HCT116 (cell line): ENCODE results near the gene ZNF398. TPM values are rescaled to one million over a fixed set of nuclear protein-coding genes. Genes with fewer than 3 reads are reported as not detected.

Source experiments
- ATAC-seq: fragments of 200-7000 bp; cut with Tn5 transposase; 2 replicates; pipeline ENCODE4 v1.9.1; 2020; ENCODE audit warnings: mild to moderate bottlenecking, moderate library complexity
- BruUV-seq: library from RNA; stranded (reverse); fragments of 400-500 nt; replicated peaks from 2 replicates; lab custom pipeline; 2021; lab: Mats Ljungman, UMichigan
- CTCF ChIA-PET: fragments of 300-600 bp; sonication (Branson Sonifier 250); formaldehyde crosslinking; loops from one replicate; lab custom pipeline; 2021; ENCODE audit warnings: antibody characterized with exemption; lab: Charles Lee
- POLR2A ChIA-PET: fragments of 300-600, 350-600 bp; sonication (Branson Sonifier 250); formaldehyde crosslinking; loops from one replicate; lab custom pipeline; 2021; ENCODE audit warnings: antibody characterized with exemption; lab: Charles Lee
- RAD21 ChIA-PET, 2 experiments: fragments of 300-600 bp; sonication (Branson Sonifier 250); formaldehyde crosslinking; loops; one replicate each; lab custom pipeline; 2023; ENCODE audit warnings: low total read pairs in 2 of 2; ENCODE audit not compliant: uncharacterized antibody in 2 of 2, unreplicated experiment in 2 of 2, low non-redundant PET in 1 of 2; lab: Charles Lee
- DNase-seq: peaks from one replicate; pipeline ENCODE4 v3.0.0-alpha.2; 2010; ENCODE audit warnings: low read depth, low spot score
- H2AFZ ChIP-seq: fragments of 200-600 bp; shearing (Covaris generic), sonication (generic); 2 replicates; pipeline ENCODE4 v1.6.1; 2017; ENCODE audit warnings: low read depth, mixed run types, mixed read lengths, antibody characterized with exemption, low read length; ENCODE audit not compliant: poor library complexity, severe bottlenecking
- H3K27ac ChIP-seq: 2 replicates; pipeline ENCODE4 v1.5.1; 2012; ENCODE audit warnings: low read depth, low read length
- H3K27me3 ChIP-seq: fragments of 200-600 bp; sonication (generic); 2 replicates; pipeline ENCODE4 v1.6.1; 2016; ENCODE audit warnings: mixed run types, low read length, mixed read lengths; ENCODE audit not compliant: insufficient read depth
- H3K36me3 ChIP-seq, 2 experiments: fragments of 200-500 bp in 1 of 2; fragments of 200-600 bp in 1 of 2; sonication (Bioruptor generic) in 1 of 2; sonication (generic) in 1 of 2; 2 replicates each; pipeline versions ENCODE4 v1.5.1 to v1.6.1; 2014 to 2016; ENCODE audit warnings: low read length in 2 of 2, inconsistent platforms in 1 of 2, mixed read lengths in 1 of 2, mixed run types in 1 of 2; ENCODE audit not compliant: insufficient read depth in 2 of 2, control insufficient read depth in 1 of 2
- H3K4me1 ChIP-seq, 2 experiments: fragments of 200-600 bp in 1 of 2; sonication (generic) in 1 of 2; 2 replicates each; pipeline versions ENCODE4 v1.5.1 to v1.6.1; 2012 to 2017; ENCODE audit warnings: low read length in 2 of 2, inconsistent platforms in 1 of 2, mild to moderate bottlenecking in 1 of 2, mixed read lengths in 1 of 2, mixed run types in 1 of 2, moderate library complexity in 1 of 2; ENCODE audit not compliant: insufficient read depth in 2 of 2, control insufficient read depth in 1 of 2
- H3K4me2 ChIP-seq: fragments of 200-600 bp; sonication (generic); 2 replicates; pipeline ENCODE4 v1.6.1; 2017; ENCODE audit warnings: mixed run types, low read length, mixed read lengths
- H3K4me3 ChIP-seq, 2 experiments: fragments of 200-600 bp in 1 of 2; sonication (generic) in 1 of 2; replicated peaks in 1 of 2; 2 replicates each; pipeline ENCODE4 v1.5.1; 2011 to 2016; ENCODE audit warnings: low read length in 2 of 2, control low read depth in 1 of 2, low read depth in 1 of 2, mild to moderate bottlenecking in 1 of 2, mixed read lengths in 1 of 2, mixed run types in 1 of 2
- H3K79me2 ChIP-seq: fragments of 200-600 bp; sonication (generic); 2 replicates; pipeline ENCODE4 v1.6.1; 2017; ENCODE audit warnings: mild to moderate bottlenecking, mixed run types, low read length, moderate library complexity, mixed read lengths; ENCODE audit not compliant: insufficient read depth
- H3K9ac ChIP-seq: fragments of 200-600 bp; sonication (generic); 2 replicates; pipeline ENCODE4 v1.6.1; 2016; ENCODE audit warnings: low read length, mixed read lengths
- H3K9me2 ChIP-seq: fragments of 200-600 bp; sonication (generic), shearing (Covaris generic); 2 replicates; pipeline ENCODE4 v1.6.1; 2017; ENCODE audit warnings: mixed run types, mild to moderate bottlenecking, moderate library complexity; ENCODE audit not compliant: insufficient read depth
- H3K9me3 ChIP-seq, 2 experiments: fragments of 200-500 bp in 1 of 2; fragments of 200-600 bp in 1 of 2; sonication (Bioruptor generic) in 1 of 2; sonication (generic) in 1 of 2; 2 replicates each; pipeline ENCODE4 v1.6.1; 2014 to 2017; ENCODE audit warnings: low read length in 2 of 2, mixed read lengths in 2 of 2, inconsistent platforms in 1 of 2, low read depth in 1 of 2, mild to moderate bottlenecking in 1 of 2, mixed run types in 1 of 2, moderate library complexity in 1 of 2; ENCODE audit not compliant: control insufficient read depth in 1 of 2, insufficient read depth in 1 of 2
- H4K20me1 ChIP-seq: fragments of 200-600 bp; sonication (generic), shearing (Covaris generic); 2 replicates; pipeline ENCODE4 v1.6.1; 2017; ENCODE audit warnings: mixed run types, mild to moderate bottlenecking, moderate library complexity; ENCODE audit not compliant: insufficient read depth
- ELF1 ChIP-seq: IDR thresholded peaks from 2 replicates; pipeline ENCODE4 v1.6.1; 2012; ENCODE audit warnings: low read depth, borderline replicate concordance
- EZH2 ChIP-seq: fragments of 200-600 bp; sonication (generic); IDR thresholded peaks from 2 replicates; pipeline ENCODE4 v1.6.1; 2017; ENCODE audit warnings: antibody characterized with exemption, mixed run types
- POLR2AphosphoS5 ChIP-seq: IDR thresholded peaks from 2 replicates; pipeline ENCODE4 v1.6.1; 2011; ENCODE audit warnings: mild to moderate bottlenecking, low read depth, low read length, moderate library complexity
- SP1 ChIP-seq: IDR thresholded peaks from 2 replicates; pipeline ENCODE4 v1.6.1; 2012; ENCODE audit warnings: low read depth
- TCF7L2 ChIP-seq: IDR thresholded peaks from 2 replicates; pipeline ENCODE4 v1.7.0; 2011; ENCODE audit warnings: borderline replicate concordance, inconsistent platforms; ENCODE audit not compliant: insufficient read depth, insufficient read length; ENCODE audit errors: extremely low read depth
- YY1 ChIP-seq: IDR thresholded peaks from 2 replicates; pipeline ENCODE4 v1.6.1; 2011; ENCODE audit warnings: low read length, low read depth, moderate library complexity, mild to moderate bottlenecking; ENCODE audit not compliant: insufficient replicate concordance; ENCODE audit errors: extremely low read depth
- ZFX ChIP-seq: fragments of 450-650 bp; IDR thresholded peaks from 2 replicates; pipeline ENCODE4 v1.6.1; 2017
- intact Hi-C: fragments of 100-400 bp; cut with micrococcal nuclease; formaldehyde crosslinking; loops from 2 replicates; pipeline ENCODE4 v1.10.0; 2022
- total RNA-seq: library from RNA; stranded (reverse); gene quantifications from one replicate; pipeline ENCODE4 v1.2.1, GENCODE V29; 2021; ENCODE audit not compliant: unreplicated experiment
- TF ChIP-seq, protein P1 (sequence below), 3 experiments: fragments of 200-600 bp in 1 of 3; sonication (generic) in 1 of 3; IDR thresholded peaks in 2 of 3; conservative IDR thresholded peaks in 1 of 3; 2 replicates each; pipeline ENCODE4 v1.5.1; 2012 to 2017; ENCODE audit warnings: low read depth in 2 of 3, low read length in 2 of 3, antibody characterized with exemption in 1 of 3, borderline replicate concordance in 1 of 3, control low read depth in 1 of 3, mild to moderate bottlenecking in 1 of 3, mixed read lengths in 1 of 3, mixed run types in 1 of 3, moderate library complexity in 1 of 3; ENCODE audit not compliant: insufficient read depth in 1 of 3
- TF ChIP-seq, protein P2 (sequence below): IDR thresholded peaks from 2 replicates; pipeline ENCODE4 v1.6.1; 2011; ENCODE audit warnings: mild to moderate bottlenecking, low read length, moderate library complexity; ENCODE audit not compliant: insufficient replicate concordance; ENCODE audit errors: extremely low read depth
- TF ChIP-seq, protein P3 (sequence below): IDR thresholded peaks from 2 replicates; pipeline ENCODE4 v1.6.1; 2012

Gene ZNF398
- total RNA-seq, 1 experiment from 2014 or later: 14.1 TPM

DNA sequence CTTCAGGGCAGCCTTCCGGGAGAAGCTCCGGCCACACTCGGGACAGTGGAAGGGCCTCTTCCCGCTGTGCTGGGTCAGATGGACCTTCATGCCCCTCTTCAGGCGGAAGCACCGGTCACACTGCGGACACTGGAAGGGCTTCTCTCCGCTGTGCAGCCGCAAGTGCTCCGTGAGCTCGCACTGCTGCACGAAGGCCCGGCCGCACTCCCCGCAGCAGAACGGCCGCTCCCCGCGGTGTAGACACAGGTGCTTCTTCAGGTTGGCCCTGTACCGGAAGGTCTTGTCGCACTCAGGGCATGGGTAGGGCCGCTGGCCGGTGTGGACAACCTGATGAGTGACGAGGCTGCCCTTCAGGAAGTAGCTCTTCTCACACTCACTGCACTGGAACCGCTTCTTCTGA is 42.5 kb upstream of the ZNF398 start:
- Histone ChIP-seq H3K9ac (no peak overlapping the region), H3K4me3 (no peak overlapping the region), H3K4me1 (peaks cover 0 to 2% of the 10 kb centered on the region in 2 experiments; a peak in 3 of 4 replicates), H3K36me3 (no peaks in the 10 kb centered on the region), H2AFZ (no peak overlapping the region), H3K9me2 (no peaks in the 10 kb centered on the region), H3K9me3 (no peaks in the 10 kb centered on the region), H4K20me1 (no peaks in the 10 kb centered on the region), H3K27ac (no peak overlapping the region), H3K27me3 (no peaks in the 10 kb centered on the region), H3K79me2 (no peaks in the 10 kb centered on the region), H3K4me2 (no peak overlapping the region)
- no peak; the same call in 1 of the 2 replicates for ATAC-seq
- RAD21 ChIA-PET: no interaction called here
- intact Hi-C loops: no loop called here
- TF ChIP-seq, protein P1, sequence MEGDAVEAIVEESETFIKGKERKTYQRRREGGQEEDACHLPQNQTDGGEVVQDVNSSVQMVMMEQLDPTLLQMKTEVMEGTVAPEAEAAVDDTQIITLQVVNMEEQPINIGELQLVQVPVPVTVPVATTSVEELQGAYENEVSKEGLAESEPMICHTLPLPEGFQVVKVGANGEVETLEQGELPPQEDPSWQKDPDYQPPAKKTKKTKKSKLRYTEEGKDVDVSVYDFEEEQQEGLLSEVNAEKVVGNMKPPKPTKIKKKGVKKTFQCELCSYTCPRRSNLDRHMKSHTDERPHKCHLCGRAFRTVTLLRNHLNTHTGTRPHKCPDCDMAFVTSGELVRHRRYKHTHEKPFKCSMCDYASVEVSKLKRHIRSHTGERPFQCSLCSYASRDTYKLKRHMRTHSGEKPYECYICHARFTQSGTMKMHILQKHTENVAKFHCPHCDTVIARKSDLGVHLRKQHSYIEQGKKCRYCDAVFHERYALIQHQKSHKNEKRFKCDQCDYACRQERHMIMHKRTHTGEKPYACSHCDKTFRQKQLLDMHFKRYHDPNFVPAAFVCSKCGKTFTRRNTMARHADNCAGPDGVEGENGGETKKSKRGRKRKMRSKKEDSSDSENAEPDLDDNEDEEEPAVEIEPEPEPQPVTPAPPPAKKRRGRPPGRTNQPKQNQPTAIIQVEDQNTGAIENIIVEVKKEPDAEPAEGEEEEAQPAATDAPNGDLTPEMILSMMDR (IDR thresholded peaks at IDR 0.05 in 2 of 3, conservative IDR thresholded peaks at IDR 0.05 in 1 of 3; ENCODE audit: borderline replicate concordance in 1 of 3, insufficient read depth in 1 of 3, low read depth in 2 of 3, low read length in 2 of 3): no peak
- TF ChIP-seq, protein P2, sequence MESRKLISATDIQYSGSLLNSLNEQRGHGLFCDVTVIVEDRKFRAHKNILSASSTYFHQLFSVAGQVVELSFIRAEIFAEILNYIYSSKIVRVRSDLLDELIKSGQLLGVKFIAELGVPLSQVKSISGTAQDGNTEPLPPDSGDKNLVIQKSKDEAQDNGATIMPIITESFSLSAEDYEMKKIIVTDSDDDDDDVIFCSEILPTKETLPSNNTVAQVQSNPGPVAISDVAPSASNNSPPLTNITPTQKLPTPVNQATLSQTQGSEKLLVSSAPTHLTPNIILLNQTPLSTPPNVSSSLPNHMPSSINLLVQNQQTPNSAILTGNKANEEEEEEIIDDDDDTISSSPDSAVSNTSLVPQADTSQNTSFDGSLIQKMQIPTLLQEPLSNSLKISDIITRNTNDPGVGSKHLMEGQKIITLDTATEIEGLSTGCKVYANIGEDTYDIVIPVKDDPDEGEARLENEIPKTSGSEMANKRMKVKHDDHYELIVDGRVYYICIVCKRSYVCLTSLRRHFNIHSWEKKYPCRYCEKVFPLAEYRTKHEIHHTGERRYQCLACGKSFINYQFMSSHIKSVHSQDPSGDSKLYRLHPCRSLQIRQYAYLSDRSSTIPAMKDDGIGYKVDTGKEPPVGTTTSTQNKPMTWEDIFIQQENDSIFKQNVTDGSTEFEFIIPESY: no peak
- no peak for TF ChIP-seq ZFX
- no peak for TF ChIP-seq TCF7L2
- no peak for TF ChIP-seq SP1
- no peak for TF ChIP-seq ELF1
- no peak for TF ChIP-seq POLR2AphosphoS5
- TF ChIP-seq, protein P3, sequence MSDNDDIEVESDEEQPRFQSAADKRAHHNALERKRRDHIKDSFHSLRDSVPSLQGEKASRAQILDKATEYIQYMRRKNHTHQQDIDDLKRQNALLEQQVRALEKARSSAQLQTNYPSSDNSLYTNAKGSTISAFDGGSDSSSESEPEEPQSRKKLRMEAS: no peak
- no peak for TF ChIP-seq YY1
- no peak for TF ChIP-seq EZH2
- CTCF ChIA-PET: no interaction called here
- POLR2A ChIA-PET: no interaction called here
- BruUV-seq: no TSS peak
- no peak for DNase-seq
